SK-N-SH (cell line): ENCODE data around the gene HINFP.

ENCODE experiments used
- CTCF ChIP-seq: fragments of 200-600 bp; sonication (generic); IDR thresholded peaks from 2 replicates; pipeline ENCODE4 v1.6.1; 2017; ENCODE audit warnings: antibody characterized with exemption, mild to moderate bottlenecking, moderate library complexity
- GABPA ChIP-seq: IDR thresholded peaks from 2 replicates; pipeline ENCODE4 v1.4.0; 2012; ENCODE audit warnings: low read depth, mild to moderate bottlenecking
- MAX ChIP-seq: IDR thresholded peaks from 2 replicates; pipeline ENCODE4 v1.4.0; 2012; ENCODE audit warnings: low read depth
- POLR2AphosphoS5 ChIP-seq: IDR thresholded peaks from 2 replicates; pipeline ENCODE4 v1.6.1; 2012; ENCODE audit warnings: low read depth, low read length
- USF1 ChIP-seq: IDR thresholded peaks from 2 replicates; pipeline ENCODE4 v1.4.0; 2012; ENCODE audit warnings: low read depth, borderline replicate concordance
- USF2 ChIP-seq: fragments of 150-350 bp; IDR thresholded peaks from 2 replicates; pipeline ENCODE4 v1.6.1; 2017; ENCODE audit warnings: antibody characterized with exemption, low read length, low read depth, borderline replicate concordance

- TF ChIP-seq POLR2AphosphoS5, result no peak
- TF ChIP-seq USF2, result no peak
- TF ChIP-seq CTCF, result no peak
- TF ChIP-seq MAX, result no peak
- TF ChIP-seq GABPA, result no peak
- TF ChIP-seq USF1, result no peak
Observed at GRCh38 chr11:119149786-119150275, 28.5 kb downstream of the HINFP start.
